ENCODE data around the gene YDJC. TPM values are rescaled to one million over a fixed set of nuclear protein-coding genes. Genes with fewer than 3 reads are reported as not detected.

The YDJC gene
- total and polyA plus RNA-seq, 2 donors (not counting 1 experiment from before 2014, with no cell fraction given), result 4.7 to 10.4 TPM

DNA sequence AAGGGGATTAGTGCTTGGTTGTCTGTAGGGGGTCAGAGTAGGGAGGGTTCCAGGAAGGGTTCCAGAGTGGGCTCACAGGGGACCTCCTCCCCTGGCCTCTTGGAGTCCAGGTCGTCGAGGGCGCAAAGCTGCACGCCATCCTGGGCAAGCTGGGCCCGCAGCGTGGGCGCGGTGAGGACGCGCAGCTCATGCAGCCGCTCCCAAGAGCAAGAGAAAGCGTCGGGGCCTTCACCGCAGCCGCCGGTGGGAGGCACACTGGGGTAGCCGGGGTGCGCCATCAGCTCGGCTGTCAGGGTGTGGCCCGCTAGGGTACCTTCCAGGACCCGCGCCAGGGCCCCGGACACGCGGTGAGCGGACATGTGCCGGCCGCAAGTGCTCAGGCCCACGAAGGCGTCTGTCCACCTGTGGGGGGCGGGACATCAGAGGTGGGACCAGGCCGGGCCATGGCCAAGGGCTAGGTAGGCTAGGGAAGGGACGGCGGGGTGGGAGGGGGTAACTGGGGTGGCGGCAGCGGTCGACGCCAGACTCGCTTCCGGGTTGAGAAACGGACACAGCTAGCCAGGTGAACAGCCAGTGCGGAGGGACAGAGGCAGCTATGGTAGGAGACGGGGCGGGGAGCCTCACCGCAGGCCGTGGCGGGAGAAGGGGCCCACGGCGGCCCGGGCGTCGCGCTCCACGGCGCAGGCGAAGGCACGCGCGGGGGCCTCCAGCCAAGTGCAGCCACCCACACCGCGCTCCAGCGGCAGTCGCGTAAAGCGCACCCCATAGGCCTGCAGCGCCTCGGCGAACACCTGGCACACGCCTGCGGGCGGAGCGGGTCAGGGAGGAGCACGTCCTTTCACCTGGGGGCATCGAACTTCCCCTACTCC is 1.2 kb downstream of the YDJC start:
- peaks cover 7% of the 10 kb centered on the region for H3K79me2 ChIP-seq (ENCODE audit: control insufficient read depth, insufficient read depth, low read length)
- H3K27ac ChIP-seq (ENCODE audit: insufficient read depth, low read length), result peak overlapping the region; percentile 85
- no peaks in the 10 kb centered on the region for H3K27me3 ChIP-seq (ENCODE audit: control insufficient read depth, insufficient read depth, low read length)
- H3K9ac ChIP-seq (ENCODE audit: insufficient read depth, low read length), result no peak overlapping the region
- H4K20me1 ChIP-seq (ENCODE audit: control insufficient read depth, extremely low read depth, insufficient read depth, low read length), result no peaks in the 10 kb centered on the region
- DNase-seq (ENCODE audit: low read depth in 2 of 2), result no peak
- no peak overlapping the region for H2AFZ ChIP-seq (ENCODE audit: low read length)
- H3K4me1 ChIP-seq (ENCODE audit: control insufficient read depth, extremely low read depth, insufficient read depth, low read length), result no peaks in the 10 kb centered on the region
- TF ChIP-seq, protein P1, sequence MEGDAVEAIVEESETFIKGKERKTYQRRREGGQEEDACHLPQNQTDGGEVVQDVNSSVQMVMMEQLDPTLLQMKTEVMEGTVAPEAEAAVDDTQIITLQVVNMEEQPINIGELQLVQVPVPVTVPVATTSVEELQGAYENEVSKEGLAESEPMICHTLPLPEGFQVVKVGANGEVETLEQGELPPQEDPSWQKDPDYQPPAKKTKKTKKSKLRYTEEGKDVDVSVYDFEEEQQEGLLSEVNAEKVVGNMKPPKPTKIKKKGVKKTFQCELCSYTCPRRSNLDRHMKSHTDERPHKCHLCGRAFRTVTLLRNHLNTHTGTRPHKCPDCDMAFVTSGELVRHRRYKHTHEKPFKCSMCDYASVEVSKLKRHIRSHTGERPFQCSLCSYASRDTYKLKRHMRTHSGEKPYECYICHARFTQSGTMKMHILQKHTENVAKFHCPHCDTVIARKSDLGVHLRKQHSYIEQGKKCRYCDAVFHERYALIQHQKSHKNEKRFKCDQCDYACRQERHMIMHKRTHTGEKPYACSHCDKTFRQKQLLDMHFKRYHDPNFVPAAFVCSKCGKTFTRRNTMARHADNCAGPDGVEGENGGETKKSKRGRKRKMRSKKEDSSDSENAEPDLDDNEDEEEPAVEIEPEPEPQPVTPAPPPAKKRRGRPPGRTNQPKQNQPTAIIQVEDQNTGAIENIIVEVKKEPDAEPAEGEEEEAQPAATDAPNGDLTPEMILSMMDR (conservative IDR thresholded peaks at IDR 0.05 in 1 of 2, IDR thresholded peaks at IDR 0.05 in 1 of 2; ENCODE audit: low read depth in 1 of 2, low read length in 2 of 2), result no peak
- TF ChIP-seq EZH2 (IDR thresholded peaks at IDR 0.05; ENCODE audit: low read length, missing control alignments), result no peak
- peak overlapping the region; percentile 74 to 91 (median 91) for H3K4me3 ChIP-seq (replicated peaks in 1 of 4; ENCODE audit: control extremely low read depth in 1 of 4, insufficient read depth in 1 of 4, low read depth in 3 of 4, low read length in 4 of 4)
- peak overlapping the region; percentile 88 for H3K4me2 ChIP-seq (ENCODE audit: extremely low read depth, insufficient read depth, low read length)
- no peaks in the 10 kb centered on the region for H3K9me3 ChIP-seq (ENCODE audit: control insufficient read depth, insufficient read depth, low read depth, low read length)
- peaks cover 10% of the 10 kb centered on the region for H3K36me3 ChIP-seq (ENCODE audit: control insufficient read depth, insufficient read depth, low read length)

DNA sequence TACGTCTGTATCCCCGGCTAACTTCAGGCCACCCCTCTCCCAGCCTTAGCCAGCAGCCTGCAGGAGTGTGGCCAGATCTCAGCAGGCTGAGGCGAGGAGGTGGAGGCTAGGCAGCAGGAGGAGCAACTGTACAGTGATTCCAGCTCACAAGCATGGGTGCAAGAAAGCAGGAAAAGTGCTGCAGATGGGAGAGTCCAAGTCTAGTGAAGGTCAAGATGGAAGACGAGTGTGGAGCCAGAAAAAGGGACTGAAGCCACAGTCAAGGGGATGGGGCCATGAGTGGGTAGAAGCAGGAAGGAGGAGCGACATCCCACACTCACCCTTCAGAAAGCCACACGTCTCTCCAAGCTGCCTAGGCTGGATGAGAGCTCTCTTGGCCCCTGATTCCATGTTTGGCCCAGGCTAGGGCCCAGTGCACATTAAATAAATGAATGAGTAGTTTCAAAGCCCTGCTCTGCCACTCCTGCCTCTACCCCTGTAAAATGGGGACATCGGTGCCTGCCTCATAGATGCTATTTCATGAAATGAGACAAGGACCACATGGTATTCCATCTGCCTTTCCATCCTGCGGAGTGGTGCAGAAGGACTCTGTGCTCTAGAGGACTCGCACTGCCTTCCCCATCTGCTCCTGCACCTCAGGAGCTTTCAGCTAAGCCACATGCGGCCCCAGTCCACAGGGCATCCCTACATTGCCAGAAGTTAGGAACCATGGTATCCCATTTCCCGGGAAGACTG is 2.9 kb downstream of the YDJC start:
- Histone ChIP-seq H3K4me2 (ENCODE audit: extremely low read depth, insufficient read depth, low read length) (no peak overlapping the region), H3K9me3 (ENCODE audit: control insufficient read depth, insufficient read depth, low read depth, low read length) (no peaks in the 10 kb centered on the region), H3K79me2 (ENCODE audit: control insufficient read depth, insufficient read depth, low read length) (peaks cover 18% of the 10 kb centered on the region), H3K9ac (ENCODE audit: insufficient read depth, low read length) (no peak overlapping the region), H4K20me1 (ENCODE audit: control insufficient read depth, extremely low read depth, insufficient read depth, low read length) (no peaks in the 10 kb centered on the region), H3K4me1 (ENCODE audit: control insufficient read depth, extremely low read depth, insufficient read depth, low read length) (peaks cover 3% of the 10 kb centered on the region), H3K36me3 (ENCODE audit: control insufficient read depth, insufficient read depth, low read length) (peaks cover 18% of the 10 kb centered on the region), H3K27ac (ENCODE audit: insufficient read depth, low read length) (no peak overlapping the region), H3K27me3 (ENCODE audit: control insufficient read depth, insufficient read depth, low read length) (no peaks in the 10 kb centered on the region), H3K4me3 (replicated peaks in 1 of 4; ENCODE audit: control extremely low read depth in 1 of 4, insufficient read depth in 1 of 4, low read depth in 3 of 4, low read length in 4 of 4) (no peak overlapping the region), H2AFZ (ENCODE audit: low read length) (no peak overlapping the region)
- TF ChIP-seq, protein P1 (conservative IDR thresholded peaks at IDR 0.05 in 1 of 2, IDR thresholded peaks at IDR 0.05 in 1 of 2; ENCODE audit: low read depth in 1 of 2, low read length in 2 of 2), result no peak
- no peak for TF ChIP-seq EZH2 (IDR thresholded peaks at IDR 0.05; ENCODE audit: low read length, missing control alignments)
- no peak for DNase-seq (ENCODE audit: low read depth in 2 of 2)

DNA sequence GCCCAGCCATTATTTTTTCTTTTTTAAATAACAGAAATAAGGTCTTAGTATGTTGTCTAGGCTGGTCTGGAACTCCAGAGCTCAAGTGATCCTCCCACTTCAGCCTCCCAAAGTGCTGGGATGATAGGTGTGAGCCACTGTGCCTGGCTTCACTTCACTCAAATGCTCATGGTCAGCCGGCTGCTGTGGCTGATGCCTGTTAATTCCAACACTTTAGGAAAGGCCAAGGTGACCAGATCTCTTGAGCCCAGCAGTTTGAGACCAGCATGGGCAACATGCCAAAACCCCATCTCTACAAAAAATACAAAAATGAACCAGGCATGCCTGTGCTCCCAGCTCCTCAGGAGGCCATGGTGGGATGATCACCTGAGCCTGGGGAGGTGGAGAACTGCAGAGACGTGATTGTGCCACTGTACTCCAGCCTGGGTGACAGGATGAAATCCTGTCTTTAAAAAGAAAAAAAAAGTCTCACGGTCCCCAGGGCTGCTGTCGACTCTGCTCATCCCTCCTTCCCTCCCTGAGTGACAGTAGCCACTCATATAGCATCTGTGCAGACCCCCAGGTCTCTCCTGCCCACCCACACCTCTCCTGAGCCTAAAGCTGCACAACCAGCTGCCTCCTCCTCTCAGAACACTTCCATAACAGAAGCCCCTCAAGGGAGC is 3.6 kb downstream of the YDJC start:
- no peaks in the 10 kb centered on the region for H4K20me1 ChIP-seq (ENCODE audit: control insufficient read depth, extremely low read depth, insufficient read depth, low read length)

More for the DNA sequence above, 3.6 kb downstream of the YDJC start:
- DNase-seq (ENCODE audit: low read depth in 2 of 2), result no peak
- Histone ChIP-seq H3K9ac (ENCODE audit: insufficient read depth, low read length) (no peak overlapping the region), H3K27me3 (ENCODE audit: control insufficient read depth, insufficient read depth, low read length) (no peaks in the 10 kb centered on the region), H3K4me2 (ENCODE audit: extremely low read depth, insufficient read depth, low read length) (no peak overlapping the region), H3K4me1 (ENCODE audit: control insufficient read depth, extremely low read depth, insufficient read depth, low read length) (peaks cover 3% of the 10 kb centered on the region), H3K27ac (ENCODE audit: insufficient read depth, low read length) (no peak overlapping the region), H3K36me3 (ENCODE audit: control insufficient read depth, insufficient read depth, low read length) (peaks cover 19% of the 10 kb centered on the region), H2AFZ (ENCODE audit: low read length) (no peak overlapping the region), H3K79me2 (ENCODE audit: control insufficient read depth, insufficient read depth, low read length) (peaks cover 20% of the 10 kb centered on the region), H3K4me3 (replicated peaks in 1 of 4; ENCODE audit: control extremely low read depth in 1 of 4, insufficient read depth in 1 of 4, low read depth in 3 of 4, low read length in 4 of 4) (no peak overlapping the region), H3K9me3 (ENCODE audit: control insufficient read depth, insufficient read depth, low read depth, low read length) (no peaks in the 10 kb centered on the region)
- TF ChIP-seq, protein P1 (conservative IDR thresholded peaks at IDR 0.05 in 1 of 2, IDR thresholded peaks at IDR 0.05 in 1 of 2; ENCODE audit: low read depth in 1 of 2, low read length in 2 of 2), result no peak
- no peak for TF ChIP-seq EZH2 (IDR thresholded peaks at IDR 0.05; ENCODE audit: low read length, missing control alignments)

Data from fibroblast of lung (primary cell).